Stimulated activated CD4-positive, alpha-beta T cell treated with anti-CD3 and anti-CD28 coated beads, Interleukin-4, amount 100 ng/mL, for 1 hour (primary cell): ENCODE measurements around the gene SRSF7.

Experiments used
- DNase-seq: peaks from one replicate; pipeline ENCODE4 v3.0.0-alpha.2; 2020

SRSF7 gene

GRCh38 chr2:38698467-38699003, 52.6 kb downstream of the SRSF7 start:
- DNase-seq: no peak

GRCh38 chr2:38697116-38697840, 53.9 kb downstream of the SRSF7 start:
- no peak for DNase-seq
